Breast epithelium (tissue), 4 donors: ENCODE measurements around the gene AGAP1. TPM values are rescaled to one million over a fixed set of nuclear protein-coding genes. Genes with fewer than 3 reads are reported as not detected.
A peak's percentile ranks its signal among the peaks of the same experiment; 100 is the strongest.

Source experiments
- DNase-seq, 2 donors: peaks; one replicate each; pipeline ENCODE4 v3.0.0-alpha.2; 2019; ENCODE audit warnings: low spot score in 2 of 2
- H3K27ac ChIP-seq, 2 donors: fragments of 200-600 bp; sonication (generic) in 1 of 2; one replicate each; pipeline ENCODE4 v1.5.1; 2016 to 2019; ENCODE audit warnings: mild to moderate bottlenecking in 1 of 2
- H3K27me3 ChIP-seq, 2 donors: fragments of 200-600 bp; sonication (generic) in 1 of 2; one replicate each; pipeline versions ENCODE4 v1.5.1 to v1.6.0; 2017 to 2019; ENCODE audit warnings: control low read depth in 1 of 2, mild to moderate bottlenecking in 1 of 2
- H3K36me3 ChIP-seq: fragments of 200-600 bp; one replicate; pipeline ENCODE4 v1.5.1; 2019
- H3K4me1 ChIP-seq, 2 donors: fragments of 200-600 bp; sonication (generic); one replicate each; pipeline ENCODE4 v1.5.1; 2016 to 2019; ENCODE audit warnings: control low read depth in 1 of 2
- H3K4me3 ChIP-seq, 3 donors: fragments of 200-600 bp; sonication (generic); 1 replicate in 2 of 3; 2 replicates in 1 of 3; pipeline ENCODE4 v1.5.1; 2016 to 2019; ENCODE audit warnings: mild to moderate bottlenecking in 3 of 3, moderate library complexity in 2 of 3
- H3K9me3 ChIP-seq, 2 donors: fragments of 200-600 bp; sonication (generic) in 1 of 2; one replicate each; pipeline ENCODE4 v1.5.1; 2016 to 2019; ENCODE audit warnings: control low read depth in 1 of 2
- POLR2A ChIP-seq: fragments of 450-650 bp; IDR thresholded peaks from one replicate; pipeline ENCODE4 v1.6.1; 2016; ENCODE audit warnings: antibody characterized with exemption, mild to moderate bottlenecking, moderate library complexity
- POLR2AphosphoS5 ChIP-seq, 3 donors: sonication (generic); formaldehyde crosslinking; IDR thresholded peaks; one replicate each; pipeline ENCODE4 v1.6.1; 2017; ENCODE audit warnings: antibody characterized with exemption in 3 of 3
- intact Hi-C: fragments of 100-400 bp; cut with DNase I; formaldehyde crosslinking; loops from one replicate; pipeline ENCODE4 v1.15.1; 2023; ENCODE audit warnings: low total_unique reads
- total RNA-seq, 3 donors: library from RNA; depleted of rRNA; stranded (reverse); fragments of >200 nt; gene quantifications; one replicate each; pipeline ENCODE4 v1.1.0, GENCODE V29; 2016
- TF ChIP-seq, protein P1 (sequence below), 3 donors: fragments of 450-650 bp; IDR thresholded peaks; one replicate each; pipeline ENCODE4 v1.5.1; 2016 to 2017; ENCODE audit warnings: antibody characterized with exemption in 3 of 3, mild to moderate bottlenecking in 3 of 3, moderate library complexity in 3 of 3

Gene AGAP1
- total RNA-seq, 3 donors from 2014 or later = 19.7 to 27.1 (median 25.9) TPM

DNA sequence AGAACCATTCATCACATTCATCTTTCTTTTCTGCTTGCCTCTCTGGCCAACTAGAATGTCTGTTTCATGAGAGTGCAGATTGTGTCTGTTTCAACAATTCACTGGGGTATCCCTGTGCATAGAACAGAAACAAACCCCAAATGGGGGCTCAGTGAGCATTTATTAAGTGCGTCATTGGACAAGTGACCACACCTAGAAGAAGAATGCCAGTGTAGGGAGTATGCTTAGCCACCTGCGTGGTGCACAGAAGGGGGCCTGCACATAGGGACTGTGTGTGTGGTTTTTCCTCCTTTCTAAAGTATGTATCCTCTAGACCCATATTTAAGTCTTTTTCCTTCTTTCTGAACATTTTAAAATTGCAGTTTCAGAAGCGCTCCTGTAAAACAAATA, 255.9 kb downstream of the AGAP1 start:
- no peaks in the 10 kb centered on the region for H3K27me3 ChIP-seq
- no peak overlapping the region for H3K27ac ChIP-seq
- H3K4me3 ChIP-seq = no peak overlapping the region
- DNase-seq = no peak
- intact Hi-C loops = no loop called here
- no peaks in the 10 kb centered on the region for H3K36me3 ChIP-seq
- H3K9me3 ChIP-seq = no peaks in the 10 kb centered on the region
- peaks cover 0 to 7% of the 10 kb centered on the region in 2 donors for H3K4me1 ChIP-seq
- TF ChIP-seq POLR2AphosphoS5 (IDR thresholded peaks at IDR 0.05) = no peak
- TF ChIP-seq, protein P1, sequence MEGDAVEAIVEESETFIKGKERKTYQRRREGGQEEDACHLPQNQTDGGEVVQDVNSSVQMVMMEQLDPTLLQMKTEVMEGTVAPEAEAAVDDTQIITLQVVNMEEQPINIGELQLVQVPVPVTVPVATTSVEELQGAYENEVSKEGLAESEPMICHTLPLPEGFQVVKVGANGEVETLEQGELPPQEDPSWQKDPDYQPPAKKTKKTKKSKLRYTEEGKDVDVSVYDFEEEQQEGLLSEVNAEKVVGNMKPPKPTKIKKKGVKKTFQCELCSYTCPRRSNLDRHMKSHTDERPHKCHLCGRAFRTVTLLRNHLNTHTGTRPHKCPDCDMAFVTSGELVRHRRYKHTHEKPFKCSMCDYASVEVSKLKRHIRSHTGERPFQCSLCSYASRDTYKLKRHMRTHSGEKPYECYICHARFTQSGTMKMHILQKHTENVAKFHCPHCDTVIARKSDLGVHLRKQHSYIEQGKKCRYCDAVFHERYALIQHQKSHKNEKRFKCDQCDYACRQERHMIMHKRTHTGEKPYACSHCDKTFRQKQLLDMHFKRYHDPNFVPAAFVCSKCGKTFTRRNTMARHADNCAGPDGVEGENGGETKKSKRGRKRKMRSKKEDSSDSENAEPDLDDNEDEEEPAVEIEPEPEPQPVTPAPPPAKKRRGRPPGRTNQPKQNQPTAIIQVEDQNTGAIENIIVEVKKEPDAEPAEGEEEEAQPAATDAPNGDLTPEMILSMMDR (IDR thresholded peaks at IDR 0.05) = no peak
- no peak for TF ChIP-seq POLR2A

DNA sequence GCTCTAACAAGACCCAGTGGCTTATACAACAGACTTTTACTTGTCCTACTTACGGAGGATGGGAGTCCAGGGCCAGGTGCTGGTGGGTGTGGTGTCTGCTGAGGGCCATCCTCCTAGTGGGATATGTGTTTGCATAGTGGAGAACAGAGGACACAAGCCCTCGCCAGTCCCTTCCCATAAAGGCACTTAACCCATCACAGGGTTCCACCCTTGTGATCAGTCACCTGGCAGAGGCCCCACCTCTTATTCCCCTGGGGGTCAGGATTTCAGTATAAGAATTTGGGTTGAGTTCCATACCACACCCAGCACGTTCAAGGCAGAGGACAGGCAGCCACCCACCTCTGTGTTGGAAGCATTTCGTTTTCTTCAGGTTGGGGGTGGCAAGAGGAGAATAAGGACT, 259.0 kb downstream of the AGAP1 start:
- Histone ChIP-seq H3K36me3 (no peaks in the 10 kb centered on the region), H3K9me3 (no peaks in the 10 kb centered on the region), H3K27me3 (no peaks in the 10 kb centered on the region), H3K4me3 (no peak overlapping the region), H3K27ac (no peak overlapping the region), H3K4me1 (no peaks in the 10 kb centered on the region)
- TF ChIP-seq, protein P1 (IDR thresholded peaks at IDR 0.05) = no peak
- TF ChIP-seq POLR2A (no peak), POLR2AphosphoS5 (IDR thresholded peaks at IDR 0.05) (no peak)
- no peak for DNase-seq
- intact Hi-C loops = no loop called here

DNA sequence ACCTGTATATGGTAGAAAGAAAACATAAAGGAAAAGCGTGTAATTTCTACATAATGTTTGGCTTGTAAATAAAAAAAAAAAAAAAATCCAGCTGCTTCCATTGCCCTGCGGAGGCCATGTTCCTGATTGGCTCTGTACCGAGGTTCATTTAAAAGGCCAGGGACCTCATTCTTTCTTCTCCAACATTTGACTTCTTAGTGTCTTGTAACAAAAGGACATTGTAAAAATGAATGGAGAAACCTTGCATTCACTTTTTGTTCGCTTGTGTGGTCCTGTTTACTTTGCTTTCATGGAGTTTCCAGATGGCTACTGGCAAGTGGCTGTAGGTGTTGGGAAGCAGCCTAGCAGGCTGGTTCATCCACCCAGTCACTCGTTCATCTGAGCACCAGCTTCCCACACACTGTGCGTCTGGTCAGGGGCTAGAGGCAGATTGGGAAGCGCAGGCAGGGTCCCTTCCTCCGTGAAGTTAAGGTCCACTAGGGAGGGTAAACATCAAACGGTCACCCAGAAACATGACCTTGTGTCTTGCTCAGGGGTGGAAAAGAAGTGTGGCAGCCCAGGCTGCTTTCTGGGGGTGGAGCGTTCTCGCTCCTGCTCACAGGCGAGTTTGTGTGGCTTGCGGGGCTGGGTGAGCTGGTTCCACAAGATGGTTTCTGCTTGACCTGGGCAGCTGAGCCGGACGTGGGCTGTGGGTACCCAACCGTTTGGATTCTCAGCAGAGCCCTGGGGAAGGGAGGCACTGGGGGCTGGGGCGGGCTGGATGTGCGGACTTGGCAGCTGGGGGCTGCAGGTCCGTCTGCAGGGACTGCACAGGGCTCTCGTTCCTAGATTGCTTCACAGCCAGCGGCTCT, 260.7 kb downstream of the AGAP1 start:
- peak overlapping the region in 1 of 3 donors; percentile 40 for H3K4me3 ChIP-seq
- H3K27me3 ChIP-seq = no peaks in the 10 kb centered on the region
- no peaks in the 10 kb centered on the region for H3K9me3 ChIP-seq
- no peaks in the 10 kb centered on the region for H3K4me1 ChIP-seq
- H3K27ac ChIP-seq = peak overlapping the region; percentile 48 to 77
- no peaks in the 10 kb centered on the region for H3K36me3 ChIP-seq
- intact Hi-C loops = no loop called here
- DNase-seq = peak; percentile 39 to 67
- TF ChIP-seq, protein P1 (IDR thresholded peaks at IDR 0.05) = no peak
- TF ChIP-seq POLR2AphosphoS5 (IDR thresholded peaks at IDR 0.05) (no peak), POLR2A (no peak)

DNA sequence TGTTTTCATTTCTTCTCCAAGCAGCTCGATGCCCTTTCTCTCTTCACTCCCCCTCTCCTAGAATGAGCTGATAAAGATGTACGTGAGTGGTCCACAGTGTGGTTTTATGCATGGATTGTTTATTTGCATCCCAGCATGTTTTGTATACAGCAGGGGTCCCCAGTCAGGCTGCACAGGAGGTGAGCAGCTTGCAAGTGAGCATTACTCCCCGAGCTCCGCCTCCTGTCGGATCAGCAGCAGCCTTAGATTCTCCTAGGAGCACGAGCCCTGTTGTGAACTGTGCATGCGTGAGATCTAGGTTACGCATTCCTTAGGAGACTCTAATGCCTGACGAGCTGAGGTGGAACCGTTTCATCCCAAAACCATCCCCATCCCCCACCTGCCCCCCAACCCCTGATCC, 262.6 kb downstream of the AGAP1 start:
- Histone ChIP-seq H3K9me3 (no peaks in the 10 kb centered on the region), H3K27me3 (no peaks in the 10 kb centered on the region), H3K36me3 (no peaks in the 10 kb centered on the region), H3K4me3 (no peak overlapping the region), H3K27ac (no peak overlapping the region), H3K4me1 (no peaks in the 10 kb centered on the region)
- TF ChIP-seq, protein P1 (IDR thresholded peaks at IDR 0.05) = no peak
- no peak for TF ChIP-seq POLR2A
- TF ChIP-seq POLR2AphosphoS5 (IDR thresholded peaks at IDR 0.05) = no peak
- DNase-seq = no peak
- intact Hi-C loops = no loop called here

DNA sequence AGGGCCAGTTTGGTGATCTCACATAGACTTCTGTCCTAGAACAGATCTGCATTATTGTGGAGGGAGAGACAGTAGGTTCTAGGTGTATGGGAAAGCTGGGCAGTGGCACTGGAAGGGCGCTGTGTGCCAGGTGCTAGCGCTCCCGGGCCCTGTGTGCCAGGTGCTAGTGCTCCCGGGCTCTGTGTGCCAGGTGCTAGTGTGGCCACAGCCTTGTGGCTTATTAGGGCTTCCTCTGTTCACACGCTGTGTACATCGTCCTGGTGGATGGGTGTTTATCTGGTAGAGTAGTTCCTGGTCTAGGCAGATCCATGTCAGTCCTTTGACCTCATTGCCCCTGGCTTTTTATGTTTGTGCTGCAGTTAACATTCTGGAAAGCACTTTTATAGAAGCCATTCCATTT, 263.4 kb downstream of the AGAP1 start:
- H3K4me3 ChIP-seq = no peak overlapping the region
- H3K27ac ChIP-seq = no peak overlapping the region
- no peak for DNase-seq
- no peaks in the 10 kb centered on the region for H3K4me1 ChIP-seq
- intact Hi-C loops = no loop called here
- no peaks in the 10 kb centered on the region for H3K27me3 ChIP-seq
- H3K9me3 ChIP-seq = no peaks in the 10 kb centered on the region
- TF ChIP-seq POLR2A (no peak), POLR2AphosphoS5 (IDR thresholded peaks at IDR 0.05) (no peak)
- TF ChIP-seq, protein P1 (IDR thresholded peaks at IDR 0.05) = no peak
- H3K36me3 ChIP-seq = no peaks in the 10 kb centered on the region
